Thyroid gland (tissue), 4 donors: ENCODE results near the gene TNFRSF17. TPM values are rescaled to one million over a fixed set of nuclear protein-coding genes. Genes with fewer than 3 reads are reported as not detected.

Source experiments
- DNase-seq, 2 donors: peaks; one replicate each; pipeline ENCODE4 v3.0.0-alpha.2; 2019
- H3K27ac ChIP-seq, 3 donors: fragments of 200-600 bp; sonication (generic); 1 replicate in 2 of 3; 2 replicates in 1 of 3; pipeline ENCODE4 v1.5.1; 2016 to 2019; ENCODE audit warnings: mild to moderate bottlenecking in 1 of 3, moderate library complexity in 1 of 3
- H3K27me3 ChIP-seq: fragments of 200-600 bp; sonication (generic); one replicate; pipeline ENCODE4 v1.5.1; 2019
- H3K36me3 ChIP-seq, 2 donors: fragments of 200-600 bp; sonication (generic); one replicate each; pipeline ENCODE4 v1.5.1; 2016 to 2019
- H3K4me1 ChIP-seq, 2 donors: fragments of 200-600 bp; sonication (generic); one replicate each; pipeline ENCODE4 v1.5.1; 2017 to 2019
- H3K4me3 ChIP-seq, 3 donors: fragments of 200-600 bp; sonication (generic); replicated peaks in 1 of 3; 1 replicate in 2 of 3; 2 replicates in 1 of 3; pipeline ENCODE4 v1.5.1; 2016; ENCODE audit warnings: mild to moderate bottlenecking in 1 of 3
- H3K9me3 ChIP-seq: fragments of 200-600 bp; sonication (generic); one replicate; pipeline ENCODE4 v1.5.1; 2017
- CTCF ChIP-seq, 6 experiments: fragments of 200-600 bp in 3 of 6; fragments of 450-650 bp in 3 of 6; sonication (generic) in 3 of 6; IDR thresholded peaks; one replicate each; pipeline ENCODE4 v1.5.1; 2016 to 2019; ENCODE audit warnings: antibody characterized with exemption in 6 of 6, mild to moderate bottlenecking in 2 of 6, inconsistent platforms in 1 of 6, moderate library complexity in 1 of 6
- POLR2A ChIP-seq, 2 donors: fragments of 450-650 bp; IDR thresholded peaks; one replicate each; pipeline ENCODE4 v1.6.1; 2017; ENCODE audit warnings: antibody characterized with exemption in 2 of 2, mild to moderate bottlenecking in 2 of 2, moderate library complexity in 1 of 2
- WGBS, 2 donors: methylation state at CpG; one replicate each; pipeline ENCODE4 v1.1.5; 2017; 5-methylcytosine and 5-hydroxymethylcytosine counted together
- intact Hi-C: fragments of 100-400 bp; cut with DNase I; formaldehyde crosslinking; loops from one replicate; pipeline ENCODE4 v1.15.1; 2023
- total RNA-seq, 4 donors: library from RNA; depleted of rRNA; stranded (reverse); fragments of >200 nt; gene quantifications; one replicate each; pipeline ENCODE4 v1.2.3, GENCODE V29; 2016

TNFRSF17 gene
- total RNA-seq, 4 donors from 2014 or later, result 0.67 TPM; not detected in 3

DNA sequence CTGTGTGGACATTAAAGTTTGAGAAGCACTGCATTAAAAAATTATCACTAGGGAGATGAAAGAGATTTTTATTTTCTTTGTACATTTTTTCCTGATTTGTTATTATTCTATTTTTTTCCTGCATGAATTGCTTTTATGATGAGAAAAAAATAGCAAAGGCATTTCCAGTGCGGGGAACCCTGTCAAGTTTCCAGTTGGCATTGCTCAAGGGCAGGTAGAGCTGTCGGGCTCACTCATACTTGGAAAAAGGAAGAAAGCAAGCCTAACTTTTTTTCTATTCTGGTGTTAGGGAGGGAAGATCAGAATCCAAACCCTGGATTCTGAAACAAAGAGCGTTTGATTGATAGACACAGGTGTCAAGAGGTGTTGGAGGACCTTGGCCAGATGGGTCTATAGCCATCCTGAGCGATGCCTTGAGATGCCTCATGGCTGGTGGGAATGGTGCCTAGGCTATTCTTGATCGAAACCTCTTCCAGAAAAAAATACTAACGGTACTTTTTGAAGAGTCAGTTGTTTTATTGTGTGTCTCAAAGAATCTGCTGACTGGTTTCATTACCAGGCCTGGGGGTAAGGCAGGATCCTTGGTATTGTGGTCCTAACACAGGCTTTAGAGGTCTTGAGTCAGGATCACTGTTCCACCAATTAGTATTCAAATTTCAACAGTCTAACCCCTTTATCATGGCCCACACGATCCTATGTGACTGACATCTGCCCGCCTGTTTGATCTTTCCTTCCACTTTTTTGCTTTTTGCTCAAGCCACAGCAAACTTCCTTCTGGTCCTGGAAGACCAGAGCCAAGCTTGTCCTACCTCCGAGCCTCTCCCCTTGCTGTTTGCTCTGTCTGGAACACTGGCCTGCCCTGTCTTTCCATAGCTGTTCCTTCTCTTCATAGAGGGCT is 31.7 kb downstream of the TNFRSF17 start:
- Histone ChIP-seq H3K27me3 (no peaks in the 10 kb centered on the region), H3K4me3 (no peak overlapping the region), H3K9me3 (no peaks in the 10 kb centered on the region), H3K36me3 (no peaks in the 10 kb centered on the region), H3K27ac (no peak overlapping the region), H3K4me1 (peaks cover 5 to 13% of the 10 kb centered on the region in 2 donors)
- no peak for DNase-seq
- intact Hi-C loops, result no loop called here
- TF ChIP-seq CTCF (IDR thresholded peaks at IDR 0.05) (no peak), POLR2A (IDR thresholded peaks at IDR 0.05) (no peak)
- 77 to 84% methylated on average over 9 of the region's 9 CpGs for WGBS, 2 donors

DNA sequence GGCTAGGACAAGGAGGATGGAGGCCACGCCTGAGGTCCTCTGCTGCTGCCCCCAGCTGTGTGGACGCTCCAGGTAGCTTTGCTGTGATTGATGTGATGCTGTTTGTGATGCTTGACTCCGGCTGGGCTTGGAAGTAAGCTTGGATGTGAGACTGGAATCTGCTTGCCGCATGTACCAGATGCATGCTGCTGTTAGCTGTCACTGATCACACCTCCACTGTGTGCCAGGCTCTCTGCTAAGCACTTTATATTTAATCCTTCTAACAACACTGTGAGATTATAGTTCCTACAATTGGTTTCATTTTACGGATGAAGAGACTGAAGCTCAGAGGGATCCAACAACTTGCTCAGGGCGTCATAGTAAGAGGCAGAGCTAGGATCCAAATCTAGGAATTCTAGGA is 35.0 kb downstream of the TNFRSF17 start:
- peaks cover 0 to under 1% of the 10 kb centered on the region in 2 donors for H3K4me1 ChIP-seq
- no peaks in the 10 kb centered on the region for H3K9me3 ChIP-seq
- no peak for TF ChIP-seq POLR2A (IDR thresholded peaks at IDR 0.05)
- TF ChIP-seq CTCF (IDR thresholded peaks at IDR 0.05), result no peak
- intact Hi-C loops, result no loop called here
- H3K36me3 ChIP-seq, result no peaks in the 10 kb centered on the region
- H3K27me3 ChIP-seq, result no peaks in the 10 kb centered on the region
- 89 to 95% methylated on average over 6 of the region's 6 CpGs for WGBS, 2 donors
- DNase-seq, result no peak
- H3K4me3 ChIP-seq, result no peak overlapping the region
- no peak overlapping the region for H3K27ac ChIP-seq

DNA sequence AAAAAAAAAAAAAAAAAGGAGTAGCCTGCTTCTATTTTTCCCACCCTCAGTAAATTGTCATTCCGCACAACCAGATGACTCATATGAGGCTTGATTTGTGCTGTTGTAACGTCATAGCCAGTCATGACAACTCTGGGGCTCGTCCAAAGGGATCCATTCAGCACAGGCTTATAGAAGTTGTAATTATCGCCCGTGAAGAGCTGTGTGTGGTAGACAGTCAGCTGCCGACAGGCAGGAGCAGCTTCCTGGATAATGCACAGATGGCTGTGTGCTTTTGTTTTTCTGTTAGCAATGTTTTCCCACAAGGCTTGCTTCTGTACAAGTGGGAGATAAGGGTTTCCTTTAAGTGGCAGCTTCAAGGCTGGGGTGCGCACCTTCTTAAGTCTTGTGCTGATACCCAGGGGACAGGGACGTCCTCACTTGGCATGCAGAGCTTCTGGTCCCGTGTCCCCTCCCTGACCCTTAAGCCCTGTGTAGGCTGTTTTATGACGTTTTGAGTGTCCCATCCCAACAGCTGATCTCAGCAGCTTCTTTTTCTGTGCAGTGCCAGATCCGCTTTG is 37.5 kb downstream of the TNFRSF17 start:
- no peaks in the 10 kb centered on the region for H3K9me3 ChIP-seq
- intact Hi-C loops, result no loop called here
- H3K27ac ChIP-seq, result no peak overlapping the region
- TF ChIP-seq CTCF (IDR thresholded peaks at IDR 0.05), result no peak
- TF ChIP-seq POLR2A (IDR thresholded peaks at IDR 0.05), result no peak
- H3K27me3 ChIP-seq, result no peaks in the 10 kb centered on the region
- H3K4me1 ChIP-seq, result no peaks in the 10 kb centered on the region
- WGBS, 2 donors, result 70 to 83% methylated on average over 11 of the region's 11 CpGs
- H3K36me3 ChIP-seq, result no peaks in the 10 kb centered on the region
- no peak overlapping the region for H3K4me3 ChIP-seq
- no peak for DNase-seq

GRCh38 chr16:12006637-12007036 is 41.6 kb downstream of the TNFRSF17 start:
- Histone ChIP-seq H3K36me3 (no peaks in the 10 kb centered on the region), H3K27ac (no peak overlapping the region), H3K9me3 (no peaks in the 10 kb centered on the region), H3K4me1 (peaks cover 0 to 6% of the 10 kb centered on the region in 2 donors), H3K4me3 (no peak overlapping the region), H3K27me3 (no peaks in the 10 kb centered on the region)
- intact Hi-C loops, result no loop called here
- 91 to 95% methylated on average over 3 of the region's 3 CpGs for WGBS, 2 donors
- DNase-seq, result no peak
- TF ChIP-seq CTCF (IDR thresholded peaks at IDR 0.05) (no peak), POLR2A (IDR thresholded peaks at IDR 0.05) (no peak)

DNA sequence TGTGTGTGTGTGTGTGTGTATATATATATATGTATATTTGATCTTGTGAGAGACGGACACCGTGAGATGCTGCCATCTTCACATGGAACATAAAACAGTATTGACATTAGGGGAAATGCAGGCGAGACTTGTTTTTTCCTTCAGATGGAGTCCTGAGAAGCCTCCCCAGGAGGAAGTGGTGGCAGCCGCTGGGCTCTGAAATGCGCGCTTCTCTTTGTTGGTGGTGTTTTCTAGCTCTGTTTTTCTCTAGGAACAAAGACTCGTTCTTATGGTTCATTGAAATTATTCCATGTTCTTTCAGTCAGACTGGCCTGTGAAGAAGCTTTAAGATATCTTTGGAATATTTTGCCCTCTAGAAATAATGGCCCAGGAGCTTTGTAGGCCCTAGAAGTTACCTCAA is 44.5 kb downstream of the TNFRSF17 start:
- Histone ChIP-seq H3K36me3 (no peaks in the 10 kb centered on the region), H3K27me3 (no peaks in the 10 kb centered on the region), H3K4me3 (no peak overlapping the region), H3K9me3 (no peaks in the 10 kb centered on the region), H3K27ac (no peak overlapping the region), H3K4me1 (peaks cover 0 to 6% of the 10 kb centered on the region in 2 donors)
- intact Hi-C loops, result no loop called here
- no peak for DNase-seq
- TF ChIP-seq POLR2A (IDR thresholded peaks at IDR 0.05) (no peak), CTCF (IDR thresholded peaks at IDR 0.05) (no peak)
- 88 to 89% methylated on average over 7 of the region's 7 CpGs for WGBS, 2 donors
